H1 (cell line): ENCODE measurements around the gene GFOD1. TPM values are rescaled to one million over a fixed set of nuclear protein-coding genes. Genes with fewer than 3 reads are reported as not detected.

Source experiments
- CTCF ChIA-PET: fragments of 300-600 bp; sonication (Branson Sonifier 250); formaldehyde crosslinking; loops from one replicate; lab custom pipeline; 2021; ENCODE audit not compliant: partially characterized antibody; lab: Charles Lee
- POLR2A ChIA-PET: fragments of 300-600 bp; sonication (Branson Sonifier 250); formaldehyde crosslinking; loops from one replicate; lab custom pipeline; 2021; ENCODE audit warnings: inconsistent platforms; ENCODE audit not compliant: partially characterized antibody; lab: Charles Lee
- DNase-seq, 2 experiments: peaks; one replicate each; pipeline versions ENCODE4 v3.0.0 to v3.0.0-alpha.2; 2010 to 2022; ENCODE audit warnings: low spot score in 2 of 2, low read depth in 1 of 2, mixed read lengths in 1 of 2
- FAIRE-seq: peaks from 2 replicates; lab custom pipeline; 2011; peaks lifted over from hg19 to GRCh38; lab: Jason Lieb, UNC
- H2AFZ ChIP-seq: 2 replicates; pipeline ENCODE4 v1.8.1; 2012; ENCODE audit warnings: low read length, inconsistent platforms
- H2AK5ac ChIP-seq: 2 replicates; pipeline ENCODE4 v1.6.1; 2013; ENCODE audit warnings: low read depth, low read length
- H2BK120ac ChIP-seq: replicated peaks from 2 replicates; pipeline ENCODE3; 2013; ENCODE audit warnings: low read depth, low read length, inconsistent platforms
- H2BK12ac ChIP-seq: 2 replicates; pipeline ENCODE4 v1.6.1; 2013; ENCODE audit warnings: low read depth, low read length
- H2BK15ac ChIP-seq: 2 replicates; pipeline ENCODE4 v1.6.1; 2013; ENCODE audit warnings: low read length
- H2BK20ac ChIP-seq: 2 replicates; pipeline ENCODE4 v1.6.1; 2013; ENCODE audit warnings: low read length
- H2BK5ac ChIP-seq: 2 replicates; pipeline ENCODE4 v1.6.1; 2013; ENCODE audit warnings: low read depth, low read length
- H3K14ac ChIP-seq: 2 replicates; pipeline ENCODE4 v1.6.1; 2013; ENCODE audit warnings: inconsistent platforms; ENCODE audit not compliant: insufficient read length
- H3K18ac ChIP-seq: 2 replicates; pipeline ENCODE4 v1.6.1; 2013; ENCODE audit warnings: low read length; ENCODE audit errors: extremely low read depth
- H3K23ac ChIP-seq: 2 replicates; pipeline ENCODE4 v1.6.1; 2013; ENCODE audit warnings: inconsistent platforms; ENCODE audit not compliant: insufficient read length
- H3K23me2 ChIP-seq: 2 replicates; pipeline ENCODE4 v1.6.1; 2013; ENCODE audit warnings: low read depth, low read length
- H3K27ac ChIP-seq: 2 replicates; pipeline ENCODE4 v1.6.1; 2011; ENCODE audit warnings: low read depth, low read length, inconsistent platforms
- H3K27me3 ChIP-seq, 4 experiments: replicated peaks in 1 of 4; 1 replicate in 1 of 4; 2 replicates in 3 of 4; pipeline versions ENCODE4 v1.6.1 to v1.8.1; 2011 to 2013; ENCODE audit warnings: low read length in 3 of 4, mild to moderate bottlenecking in 3 of 4, inconsistent platforms in 2 of 4, mixed read lengths in 2 of 4, moderate library complexity in 1 of 4; ENCODE audit not compliant: control insufficient read depth in 3 of 4, insufficient read depth in 3 of 4; ENCODE audit errors: extremely low read depth in 1 of 4
- H3K36me3 ChIP-seq, 4 experiments: 2 replicates each; pipeline versions ENCODE4 v1.6.1 to v1.8.1; 2011 to 2013; ENCODE audit warnings: mild to moderate bottlenecking in 4 of 4, low read length in 3 of 4, moderate library complexity in 2 of 4, control low read depth in 1 of 4, inconsistent platforms in 1 of 4; ENCODE audit not compliant: insufficient read depth in 4 of 4, control insufficient read depth in 2 of 4
- H3K4ac ChIP-seq: replicated peaks from 2 replicates; pipeline ENCODE3; 2013; ENCODE audit warnings: low read length, low read depth, mixed read lengths, inconsistent platforms; ENCODE audit not compliant: insufficient read length
- H3K4me1 ChIP-seq, 4 experiments: replicated peaks in 1 of 4; 1 replicate in 1 of 4; 2 replicates in 3 of 4; pipeline versions ENCODE4 v1.6.1 to v1.8.1; 2011 to 2013; ENCODE audit warnings: low read length in 3 of 4, inconsistent platforms in 2 of 4, mixed read lengths in 1 of 4; ENCODE audit not compliant: insufficient read depth in 4 of 4, control insufficient read depth in 3 of 4
- H3K4me2 ChIP-seq, 2 experiments: 2 replicates each; pipeline versions ENCODE4 v1.6.1 to v1.8.1; 2011 to 2013; ENCODE audit warnings: low read depth in 2 of 2, low read length in 2 of 2, control low read depth in 1 of 2, inconsistent platforms in 1 of 2, mild to moderate bottlenecking in 1 of 2; ENCODE audit not compliant: insufficient read depth in 1 of 2
- H3K4me3 ChIP-seq, 4 experiments: fragments of 200-600, 300-600 bp in 1 of 4; sonication (generic), shearing (Covaris generic), sonication (Bioruptor Twin) in 1 of 4; 2 replicates each; pipeline versions ENCODE4 v1.5.1 to v1.8.1; 2011 to 2016; ENCODE audit warnings: low read length in 4 of 4, low read depth in 3 of 4, control low read depth in 2 of 4, inconsistent platforms in 2 of 4, mild to moderate bottlenecking in 2 of 4, mixed read lengths in 1 of 4, moderate library complexity in 1 of 4; ENCODE audit not compliant: insufficient read depth in 2 of 4; ENCODE audit errors: extremely low read depth in 1 of 4
- H3K56ac ChIP-seq: replicated peaks from 2 replicates; pipeline ENCODE3; 2013; ENCODE audit warnings: low read depth, mild to moderate bottlenecking, mixed read lengths, low read length, inconsistent platforms; ENCODE audit not compliant: insufficient read length
- H3K79me1 ChIP-seq: 2 replicates; pipeline ENCODE4 v1.6.1; 2013; ENCODE audit warnings: low read depth, low read length, control low read depth
- H3K79me2 ChIP-seq, 2 experiments: 2 replicates each; pipeline versions ENCODE4 v1.6.1 to v1.8.1; 2012 to 2013; ENCODE audit warnings: low read length in 2 of 2, mild to moderate bottlenecking in 2 of 2, inconsistent platforms in 1 of 2; ENCODE audit not compliant: insufficient read depth in 2 of 2, control insufficient read depth in 1 of 2
- H3K9ac ChIP-seq, 4 experiments: replicated peaks in 1 of 4; 1 replicate in 1 of 4; 2 replicates in 3 of 4; pipeline versions ENCODE4 v1.6.1 to v1.8.1; 2011 to 2013; ENCODE audit warnings: low read depth in 3 of 4, low read length in 3 of 4, control low read depth in 2 of 4, mild to moderate bottlenecking in 2 of 4, moderate library complexity in 2 of 4, inconsistent platforms in 1 of 4; ENCODE audit errors: extremely low read depth in 1 of 4
- H3K9me3 ChIP-seq, 2 experiments: 2 replicates each; pipeline versions ENCODE4 v1.6.1 to v1.8.1; 2012 to 2013; ENCODE audit warnings: mild to moderate bottlenecking in 2 of 2, moderate library complexity in 2 of 2, control low read depth in 1 of 2, inconsistent platforms in 1 of 2, low read depth in 1 of 2, low read length in 1 of 2, mixed read lengths in 1 of 2; ENCODE audit not compliant: insufficient read depth in 2 of 2
- H4K20me1 ChIP-seq, 2 experiments: replicated peaks in 1 of 2; 2 replicates each; pipeline versions ENCODE3 to v1.8.1; 2011 to 2013; ENCODE audit warnings: inconsistent platforms in 2 of 2, low read length in 2 of 2, mild to moderate bottlenecking in 1 of 2; ENCODE audit not compliant: insufficient read depth in 2 of 2, control insufficient read depth in 1 of 2
- H4K5ac ChIP-seq: 2 replicates; pipeline ENCODE4 v1.6.1; 2013; ENCODE audit warnings: low read length, low read depth, mixed read lengths, inconsistent platforms; ENCODE audit not compliant: insufficient read length
- H4K8ac ChIP-seq: 2 replicates; pipeline ENCODE4 v1.8.0; 2013; ENCODE audit warnings: mild to moderate bottlenecking, moderate library complexity, low read length, inconsistent platforms; ENCODE audit not compliant: insufficient read depth; ENCODE audit errors: extremely low read depth
- H4K91ac ChIP-seq: replicated peaks from 2 replicates; pipeline ENCODE3; 2013; ENCODE audit warnings: low read length, mixed read lengths, inconsistent platforms; ENCODE audit not compliant: insufficient read length
- BRCA1 ChIP-seq: IDR thresholded peaks from 2 replicates; pipeline ENCODE4 v1.6.1; 2012; ENCODE audit warnings: low read depth, low read length, improper control_type of control experiment
- CTCF ChIP-seq, 3 experiments: IDR thresholded peaks; 1 replicate in 2 of 3; 2 replicates in 1 of 3; pipeline versions ENCODE4 v1.5.1 to v1.6.1; 2011; ENCODE audit warnings: low read length in 3 of 3, mild to moderate bottlenecking in 3 of 3, inconsistent platforms in 2 of 3, low read depth in 1 of 3, moderate library complexity in 1 of 3; ENCODE audit not compliant: insufficient read depth in 1 of 3; ENCODE audit errors: control extremely low read depth in 1 of 3
- JUND ChIP-seq: IDR thresholded peaks from 2 replicates; pipeline ENCODE4 v1.6.1; 2011; ENCODE audit warnings: mild to moderate bottlenecking, improper control_type of control experiment, low read length
- MAFK ChIP-seq: IDR thresholded peaks from 2 replicates; pipeline ENCODE4 v1.6.1; 2012; ENCODE audit warnings: low read depth, mild to moderate bottlenecking, improper control_type of control experiment, low read length
- NRF1 ChIP-seq: IDR thresholded peaks from 2 replicates; pipeline ENCODE4 v1.6.1; 2011; ENCODE audit warnings: mild to moderate bottlenecking, low read depth, low read length, improper control_type of control experiment
- RAD21 ChIP-seq, 2 experiments: IDR thresholded peaks in 1 of 2; conservative IDR thresholded peaks in 1 of 2; 2 replicates each; pipeline ENCODE4 v1.6.1; 2011; ENCODE audit warnings: low read depth in 2 of 2, low read length in 2 of 2, improper control_type of control experiment in 1 of 2, inconsistent platforms in 1 of 2, mild to moderate bottlenecking in 1 of 2, moderate library complexity in 1 of 2
- SIRT6 ChIP-seq: IDR thresholded peaks from one replicate; pipeline ENCODE4 v1.7.1; 2012; ENCODE audit warnings: low read length, inconsistent platforms
- SP1 ChIP-seq: IDR thresholded peaks from 2 replicates; pipeline ENCODE4 v1.6.1; 2011; ENCODE audit warnings: low read depth, low read length
- TBP ChIP-seq: IDR thresholded peaks from 2 replicates; pipeline ENCODE4 v1.6.1; 2011; ENCODE audit warnings: low read depth, low read length, improper control_type of control experiment
- USF2 ChIP-seq: IDR thresholded peaks from 2 replicates; pipeline ENCODE4 v1.6.1; 2011; ENCODE audit warnings: low read length, improper control_type of control experiment
- WGBS, 2 experiments: shearing (Covaris generic) in 1 of 2; methylation state at CpG; one replicate each; pipeline versions ENCODE4 v1.1.6 to v1.1.7; 2013 to 2015; ENCODE audit warnings: low lambda C conversion rate in 2 of 2, mixed read lengths in 2 of 2, inconsistent platforms in 1 of 2, low coverage in 1 of 2, missing lambda C conversion rate in 1 of 2; ENCODE audit not compliant: insufficient replicate concordance in 2 of 2, insufficient coverage in 1 of 2, insufficient read length in 1 of 2; ENCODE audit errors: extremely low coverage in 1 of 2, missing lambda C conversion rate in 1 of 2; 5-methylcytosine and 5-hydroxymethylcytosine counted together
- polyA plus RNA-seq, 7 experiments: library from polyadenylated mRNA; depleted of rRNA in 3 of 7; stranded (reverse) in 5 of 7; unstranded in 2 of 7; fragments of >200 nt in 5 of 7; fragments of 200-250 nt in 2 of 7; gene quantifications; 1 replicate in 5 of 7; 2 replicates in 1 of 7; 4 replicates in 1 of 7; pipeline versions ENCODE4 v1.2.1 to v1.2.3, GENCODE V29; 2011 to 2013; ENCODE audit warnings: missing spikeins in 2 of 7, mixed read lengths in 2 of 7
- total RNA-seq: library from RNA; stranded (reverse); fragmentation: NEBNext Ultra II Directional; extraction: Animal tissue kit (Norgen Biotek cat#: 25700); gene quantifications from 2 replicates; pipeline ENCODE4 v1.2.1, GENCODE V29; 2021

The GFOD1 gene
- total and polyA plus RNA-seq, 2 of the 8 experiments (the other 6 are each of a cell fraction or from before 2014, with no cell fraction given): 2.5 to 8.8 TPM

GRCh38 chr6:13484827-13485226, 2.6 kb downstream of the GFOD1 start:
- H4K91ac ChIP-seq: no peak overlapping the region
- H3K79me2 ChIP-seq: peaks cover 0 to 21% of the 10 kb centered on the region in 2 experiments; a peak in 3 of 4 replicates
- no peak overlapping the region for H2BK15ac ChIP-seq
- H4K5ac ChIP-seq: no peak overlapping the region
- no peak overlapping the region for H3K14ac ChIP-seq
- no peak overlapping the region for H2BK5ac ChIP-seq
- H3K23me2 ChIP-seq: peaks cover 29% of the 10 kb centered on the region
- ChIA-PET POLR2A (interaction anchor here (2.1 to 3.7 kb wide), 4 partner anchors 11 to 89 kb away, joined by 4 to 29 read pairs (median 10); partner anchors contain the start of gene SIRT5), CTCF (interaction anchor here (1.1 to 1.5 kb wide), 4 partner anchors 56 to 150 kb away, joined by 3 to 4 read pairs (median 3); no protein-coding TSS in a partner anchor)
- no peak overlapping the region for H4K8ac ChIP-seq
- no peaks in the 10 kb centered on the region for H3K36me3 ChIP-seq
- H3K56ac ChIP-seq: no peak overlapping the region
- H2AK5ac ChIP-seq: no peak overlapping the region
- H3K9me3 ChIP-seq: no peaks in the 10 kb centered on the region
- no peak overlapping the region for H3K27ac ChIP-seq
- H3K4me2 ChIP-seq: peak overlapping the region; percentile 90 to 99
- no peak overlapping the region for H3K18ac ChIP-seq
- 90% methylated on average over 3 of the region's 3 CpGs; no CpG with 5 or more reads in 1 of the 2 experiments for WGBS, 2 experiments
- peak overlapping the region; percentile 57 to 87 (median 75); a peak in 3 of 8 replicates for H3K4me3 ChIP-seq
- peaks cover 0 to 8% (median 3%) of the 10 kb centered on the region in 4 experiments; a peak in 5 of 7 replicates for H3K4me1 ChIP-seq
- no peak overlapping the region for H3K4ac ChIP-seq
- no peak overlapping the region for H3K23ac ChIP-seq
- H2BK20ac ChIP-seq: no peak overlapping the region
- H3K79me1 ChIP-seq: peaks cover 3% of the 10 kb centered on the region; the same call in 1 of the 2 replicates
- no peak overlapping the region for H2BK12ac ChIP-seq
- no peak overlapping the region; a peak in 1 of 7 replicates for H3K9ac ChIP-seq
- FAIRE-seq (no peak), DNase-seq (no peak)
- peaks cover 0 to 10% of the 10 kb centered on the region in 2 experiments for H4K20me1 ChIP-seq
- no peak overlapping the region for H2BK120ac ChIP-seq
- no peak overlapping the region for H2AFZ ChIP-seq
- peaks cover 7 to 50% (median 31%) of the 10 kb centered on the region in 4 experiments for H3K27me3 ChIP-seq
- no peak for TF ChIP-seq NRF1
- TF ChIP-seq CTCF (IDR thresholded peaks at IDR 0.05; ENCODE audit: control extremely low read depth in 1 of 3, insufficient read depth in 1 of 3, low read depth in 1 of 3, low read length in 3 of 3): no peak
- no peak for TF ChIP-seq BRCA1
- no peak for TF ChIP-seq TBP
- TF ChIP-seq SP1: no peak
- no peak for TF ChIP-seq MAFK
- TF ChIP-seq RAD21 (IDR thresholded peaks at IDR 0.05 in 1 of 2, conservative IDR thresholded peaks at IDR 0.05 in 1 of 2; ENCODE audit: low read depth in 2 of 2, low read length in 2 of 2): no peak
- no peak for TF ChIP-seq SIRT6
- no peak for TF ChIP-seq JUND
- TF ChIP-seq USF2: no peak
